Endodermal cell (in vitro differentiated cells): Measurements from ENCODE around the gene NNT. TPM values are rescaled to one million over a fixed set of nuclear protein-coding genes. Genes with fewer than 3 reads are reported as not detected.

Experiments
- DNase-seq: peaks from one replicate; pipeline ENCODE4 v3.0.0-alpha.2; 2017
- H3K27ac ChIP-seq: 2 replicates; pipeline ENCODE4 v1.5.1; 2013; ENCODE audit warnings: mild to moderate bottlenecking, low read depth, low read length, moderate library complexity
- H3K27me3 ChIP-seq: 2 replicates; pipeline ENCODE4 v1.6.1; 2013; ENCODE audit warnings: mild to moderate bottlenecking, low read length, moderate library complexity; ENCODE audit not compliant: insufficient read depth, control insufficient read depth, poor library complexity, severe bottlenecking
- H3K36me3 ChIP-seq: 2 replicates; pipeline ENCODE4 v1.7.0; 2013; ENCODE audit warnings: mild to moderate bottlenecking, low read length, moderate library complexity; ENCODE audit not compliant: control insufficient read depth, insufficient read depth
- H3K4me1 ChIP-seq: one replicate; pipeline ENCODE4 v1.7.0; 2013; ENCODE audit warnings: low read length; ENCODE audit not compliant: control insufficient read depth, insufficient read depth
- H3K4me3 ChIP-seq: 2 replicates; pipeline ENCODE4 v1.5.1; 2013; ENCODE audit warnings: mild to moderate bottlenecking, low read length, moderate library complexity
- H3K9ac ChIP-seq: 2 replicates; pipeline ENCODE4 v1.6.1; 2013; ENCODE audit warnings: mild to moderate bottlenecking, low read length, moderate library complexity; ENCODE audit not compliant: poor library complexity, severe bottlenecking; ENCODE audit errors: extremely low read depth
- H3K9me3 ChIP-seq: 2 replicates; pipeline ENCODE4 v1.6.1; 2013; ENCODE audit warnings: mild to moderate bottlenecking, low read length, moderate library complexity; ENCODE audit not compliant: control insufficient read depth
- H3K27ac Mint-ChIP-seq: 2 replicates; pipeline ENCODE4 v1.8.0; 2020; ENCODE audit warnings: mixed read lengths
- H3K27me3 Mint-ChIP-seq: 2 replicates; pipeline ENCODE4 v1.8.0; 2021; ENCODE audit warnings: mild to moderate bottlenecking, mixed read lengths; ENCODE audit not compliant: insufficient read depth
- H3K36me3 Mint-ChIP-seq: 2 replicates; pipeline ENCODE4 v1.8.0; 2020; ENCODE audit warnings: low read depth, mixed read lengths
- H3K4me1 Mint-ChIP-seq: 2 replicates; pipeline ENCODE4 v1.8.0; 2020; ENCODE audit warnings: mixed read lengths
- H3K4me3 Mint-ChIP-seq: 2 replicates; pipeline ENCODE4 v1.8.0; 2020; ENCODE audit warnings: mild to moderate bottlenecking, moderate library complexity, mixed read lengths
- H3K9me3 Mint-ChIP-seq: 2 replicates; pipeline ENCODE4 v1.8.0; 2020; ENCODE audit warnings: mild to moderate bottlenecking, mixed read lengths
- WGBS, 2 experiments: methylation state at CpG; one replicate each; pipeline versions ENCODE4 v1.1.5 to v1.1.7; 2013; ENCODE audit warnings: missing lambda C conversion rate in 2 of 2, mixed read lengths in 1 of 2; ENCODE audit not compliant: insufficient coverage in 1 of 2, insufficient read length in 1 of 2; 5-methylcytosine and 5-hydroxymethylcytosine counted together
- total RNA-seq, 2 donors: library from RNA; stranded (reverse); fragmentation: NEBNext Ultra II Directional in 1 of 2; extraction: Animal tissue kit (Norgen Biotek cat#: 25700) in 1 of 2; gene quantifications; 2 replicates in 1 of 2; 3 replicates in 1 of 2; pipeline ENCODE4 v1.2.1, GENCODE V29; 2021
- TF ChIP-seq, protein P1 (sequence below): fragments of 200-600 bp; sonication (generic); conservative IDR thresholded peaks from 2 replicates; pipeline ENCODE4 v1.5.0; 2021; ENCODE audit warnings: antibody characterized with exemption, mild to moderate bottlenecking

Gene NNT
- total RNA-seq, 2 donors from 2014 or later = 27.5 to 27.9 TPM

DNA sequence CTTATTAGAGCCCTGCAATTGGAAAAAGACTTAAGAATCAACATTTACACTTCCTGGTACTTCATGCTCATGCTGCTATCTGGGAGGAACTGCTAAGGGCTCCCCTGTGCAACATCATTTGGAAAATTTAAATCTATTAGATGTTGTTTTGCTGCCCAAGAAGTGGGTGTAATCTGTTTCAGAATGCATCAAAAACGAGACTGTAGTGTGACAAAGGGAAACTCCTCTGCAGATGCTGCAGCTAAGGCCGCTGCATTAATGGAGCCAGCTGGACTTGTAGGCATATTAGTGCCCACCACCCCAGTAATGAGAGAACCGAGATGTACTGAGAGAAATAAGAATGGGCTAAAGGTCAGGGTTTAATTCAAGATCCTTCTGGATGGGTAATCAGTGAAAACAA is 35.0 kb upstream of the NNT start:
- Histone ChIP-seq H3K9me3 (no peaks in the 10 kb centered on the region), H3K4me1 (no peaks in the 10 kb centered on the region), H3K4me3 (no peak overlapping the region), H3K27me3 (no peaks in the 10 kb centered on the region), H3K9ac (no peak overlapping the region), H3K36me3 (no peaks in the 10 kb centered on the region), H3K27ac (no peak overlapping the region)
- no peak for DNase-seq
- no peak overlapping the region for H3K27ac Mint-ChIP-seq
- 87 to 92% methylated on average over 3 of the region's 3 CpGs for WGBS, 2 experiments
- no peaks in the 10 kb centered on the region for H3K9me3 Mint-ChIP-seq
- TF ChIP-seq, protein P1, sequence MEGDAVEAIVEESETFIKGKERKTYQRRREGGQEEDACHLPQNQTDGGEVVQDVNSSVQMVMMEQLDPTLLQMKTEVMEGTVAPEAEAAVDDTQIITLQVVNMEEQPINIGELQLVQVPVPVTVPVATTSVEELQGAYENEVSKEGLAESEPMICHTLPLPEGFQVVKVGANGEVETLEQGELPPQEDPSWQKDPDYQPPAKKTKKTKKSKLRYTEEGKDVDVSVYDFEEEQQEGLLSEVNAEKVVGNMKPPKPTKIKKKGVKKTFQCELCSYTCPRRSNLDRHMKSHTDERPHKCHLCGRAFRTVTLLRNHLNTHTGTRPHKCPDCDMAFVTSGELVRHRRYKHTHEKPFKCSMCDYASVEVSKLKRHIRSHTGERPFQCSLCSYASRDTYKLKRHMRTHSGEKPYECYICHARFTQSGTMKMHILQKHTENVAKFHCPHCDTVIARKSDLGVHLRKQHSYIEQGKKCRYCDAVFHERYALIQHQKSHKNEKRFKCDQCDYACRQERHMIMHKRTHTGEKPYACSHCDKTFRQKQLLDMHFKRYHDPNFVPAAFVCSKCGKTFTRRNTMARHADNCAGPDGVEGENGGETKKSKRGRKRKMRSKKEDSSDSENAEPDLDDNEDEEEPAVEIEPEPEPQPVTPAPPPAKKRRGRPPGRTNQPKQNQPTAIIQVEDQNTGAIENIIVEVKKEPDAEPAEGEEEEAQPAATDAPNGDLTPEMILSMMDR = no peak
- H3K4me3 Mint-ChIP-seq = no peak overlapping the region
- H3K4me1 Mint-ChIP-seq = peaks cover 9% of the 10 kb centered on the region
- no peaks in the 10 kb centered on the region for H3K36me3 Mint-ChIP-seq
- H3K27me3 Mint-ChIP-seq = no peaks in the 10 kb centered on the region

DNA sequence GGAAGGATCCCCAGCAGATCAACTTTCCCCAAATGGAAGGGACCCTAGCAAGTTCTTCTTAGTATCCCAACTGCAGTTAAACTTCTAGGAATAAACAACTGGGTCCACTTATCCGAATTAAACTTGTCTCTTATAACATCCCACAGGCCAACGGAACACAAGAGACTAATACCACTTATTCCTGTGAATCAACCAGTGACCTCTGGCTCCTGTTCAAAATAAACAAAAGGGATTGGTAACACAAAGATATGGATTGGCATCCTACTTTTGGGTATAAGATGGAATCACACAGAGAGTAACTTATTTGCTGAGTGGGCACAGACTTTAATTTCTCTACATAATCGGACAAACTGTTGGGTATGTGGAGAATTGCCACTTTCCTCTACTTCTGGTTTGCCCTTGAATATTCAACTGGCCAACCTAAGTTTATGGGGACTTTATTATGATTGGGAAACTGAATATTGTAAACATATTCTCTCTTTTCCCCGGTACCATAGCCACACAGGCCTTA is 33.7 kb upstream of the NNT start:
- no peak for DNase-seq
- H3K9ac ChIP-seq = no peak overlapping the region
- 83 to 97% methylated on average over 2 to 3 of the region's 4 CpGs for WGBS, 2 experiments
- no peak overlapping the region for H3K27ac Mint-ChIP-seq
- no peaks in the 10 kb centered on the region for H3K9me3 ChIP-seq
- TF ChIP-seq, protein P1 = no peak
- H3K27me3 Mint-ChIP-seq = no peaks in the 10 kb centered on the region
- no peaks in the 10 kb centered on the region for H3K27me3 ChIP-seq
- H3K9me3 Mint-ChIP-seq = no peaks in the 10 kb centered on the region
- H3K36me3 ChIP-seq = no peaks in the 10 kb centered on the region
- no peak overlapping the region for H3K4me3 ChIP-seq
- H3K4me1 ChIP-seq = no peaks in the 10 kb centered on the region
- no peak overlapping the region for H3K27ac ChIP-seq
- peaks cover 9% of the 10 kb centered on the region for H3K4me1 Mint-ChIP-seq
- H3K36me3 Mint-ChIP-seq = no peaks in the 10 kb centered on the region
- no peak overlapping the region for H3K4me3 Mint-ChIP-seq

- H3K27ac ChIP-seq = no peak overlapping the region
- WGBS, 2 experiments = 93 to 96% methylated on average over 4 to 8 of the region's 8 CpGs
Measured at GRCh38 chr5:43570450-43571158, 32.4 kb upstream of the NNT start.

More at GRCh38 chr5:43570450-43571158, 32.4 kb upstream of the NNT start:
- Histone ChIP-seq H3K9ac (no peak overlapping the region), H3K4me3 (no peak overlapping the region), H3K9me3 (no peaks in the 10 kb centered on the region), H3K27me3 (no peaks in the 10 kb centered on the region), H3K36me3 (no peaks in the 10 kb centered on the region), H3K4me1 (no peaks in the 10 kb centered on the region)
- Mint-ChIP-seq H3K27ac (no peak overlapping the region), H3K4me3 (no peak overlapping the region), H3K4me1 (peaks cover 9% of the 10 kb centered on the region), H3K36me3 (peaks cover 8% of the 10 kb centered on the region), H3K27me3 (no peaks in the 10 kb centered on the region), H3K9me3 (no peaks in the 10 kb centered on the region)
- DNase-seq = no peak
- TF ChIP-seq, protein P1 = no peak
